Measurements from ENCODE around the gene AASDHPPT. TPM values are rescaled to one million over a fixed set of nuclear protein-coding genes. Genes with fewer than 3 reads are reported as not detected.

Gene AASDHPPT
- total and polyA plus RNA-seq, 9 of the 15 experiments (the other 6 are each of a cell fraction or from before 2014, with no cell fraction given), result 48.7 to 115 (median 69.0) TPM

GRCh38 chr11:106133529-106133928 is 56.1 kb downstream of the AASDHPPT start:
- H3K27ac ChIP-seq (ENCODE audit: extremely low read depth, low read depth, low read length), result no peak overlapping the region
- BruUV-seq (replicated peaks), result no TSS peak
- H3K4me2 ChIP-seq (ENCODE audit: insufficient read depth, low read length), result no peak overlapping the region
- no peaks in the 10 kb centered on the region for H4K20me1 ChIP-seq (replicated peaks; ENCODE audit: control insufficient read depth, insufficient read depth, low read length)
- TF ChIP-seq HSF4 (CRISPR knock-in tag; IDR thresholded peaks at IDR 0.05; ENCODE audit: borderline replicate concordance) (no peak), ZNF311 (CRISPR knock-in tag; IDR thresholded peaks at IDR 0.05) (no peak), CTCF (IDR thresholded peaks at IDR 0.05 in 2 of 3, conservative IDR thresholded peaks at IDR 0.05 in 1 of 3; ENCODE audit: insufficient read depth in 2 of 3, low read depth in 1 of 3, low read length in 3 of 3) (peak in 1 of 3 experiments; percentile 16; a peak in 1 of 6 replicates), ESRRA (IDR thresholded peaks at IDR 0.05; ENCODE audit: borderline replicate concordance, low read depth) (peak; percentile 79), RAD21 (CRISPR knock-in tag; conservative IDR thresholded peaks at IDR 0.05 in 1 of 2, IDR thresholded peaks at IDR 0.05 in 1 of 2) (peak in 1 of 2 experiments; percentile 35; a peak in 1 of 4 replicates)
- no peaks in the 10 kb centered on the region for H3K9me3 ChIP-seq (replicated peaks; ENCODE audit: control insufficient read depth, insufficient read depth, low read depth, low read length)
- H3K79me2 ChIP-seq (ENCODE audit: control insufficient read depth, insufficient read depth, low read length), result no peaks in the 10 kb centered on the region
- no peaks in the 10 kb centered on the region for H3K4me1 ChIP-seq (replicated peaks in 1 of 2; ENCODE audit: control insufficient read depth in 2 of 2, insufficient read depth in 2 of 2, low read length in 2 of 2)
- in situ Hi-C loops (cut with MboI) (no loop called here), intact Hi-C loops (cut with micrococcal nuclease) (no loop called here)
- no peak overlapping the region for H2AFZ ChIP-seq (ENCODE audit: low read depth, low read length)
- H3K27me3 ChIP-seq (ENCODE audit: control insufficient read depth in 2 of 2, insufficient read depth in 2 of 2, low read length in 2 of 2), result no peaks in the 10 kb centered on the region
- H3K4me3 ChIP-seq, result no peak overlapping the region
- H3K36me3 ChIP-seq (ENCODE audit: control insufficient read depth, insufficient read depth, low read length), result no peaks in the 10 kb centered on the region
- DNase-seq (ENCODE audit: extremely low read depth in 1 of 4, low spot score in 3 of 4) (peak in 3 of 4 experiments; percentile 4 to 9 (median 5)), FAIRE-seq (no peak), ATAC-seq (no peak)
- no peak overlapping the region for H3K9ac ChIP-seq (ENCODE audit: insufficient read depth in 1 of 2, low read depth in 2 of 2, low read length in 2 of 2)
- H3K9me1 ChIP-seq (ENCODE audit: control insufficient read depth, insufficient read depth, low read length), result no peaks in the 10 kb centered on the region
- ChIA-PET CTCF (ENCODE audit: low intra/inter-chr PET ratio) (no interaction called here), POLR2A (no interaction called here)

Data from K562 (cell line).